ENCODE measurements around the gene AKAP17A.
A peak's percentile ranks its signal among the peaks of the same experiment; 100 is the strongest.

- TF ChIP-seq TBX2 (CRISPR knock-in tag; IDR thresholded peaks at IDR 0.05; ENCODE audit: borderline replicate concordance) (no peak; the same call in 1 of the 2 replicates), NR3C1 (CRISPR knock-in tag; IDR thresholded peaks at IDR 0.05) (no peak), SRF (IDR thresholded peaks at IDR 0.05; ENCODE audit: low read depth, low read length) (no peak), ZBTB20 (CRISPR knock-in tag; IDR thresholded peaks at IDR 0.05; ENCODE audit: borderline replicate concordance, low read depth) (no peak), ZNF142 (CRISPR knock-in tag; IDR thresholded peaks at IDR 0.05) (no peak), SP1 (IDR thresholded peaks at IDR 0.05) (no peak), SP1 (CRISPR knock-in tag; IDR thresholded peaks at IDR 0.05) (no peak), YEATS4 (CRISPR knock-in tag; IDR thresholded peaks at IDR 0.05; ENCODE audit: borderline replicate concordance) (0 out of 2 replicates have a peak, but pooled peaks have one; percentile 19), POLR2A (IDR thresholded peaks at IDR 0.05; ENCODE audit: insufficient read depth in 1 of 2, low read depth in 2 of 2, low read length in 2 of 2) (no peak), MAZ (IDR thresholded peaks at IDR 0.05; ENCODE audit: borderline replicate concordance, low read depth, low read length) (peak; percentile 11; the same call in 1 of the 2 replicates), MAZ (CRISPR knock-in tag; IDR thresholded peaks at IDR 0.05; ENCODE audit: low read depth) (no peak), HNRNPLL (IDR thresholded peaks at IDR 0.05; ENCODE audit: low read depth, low read length, poor library complexity, severe bottlenecking) (no peak)
- TF ChIP-seq, protein P1, sequence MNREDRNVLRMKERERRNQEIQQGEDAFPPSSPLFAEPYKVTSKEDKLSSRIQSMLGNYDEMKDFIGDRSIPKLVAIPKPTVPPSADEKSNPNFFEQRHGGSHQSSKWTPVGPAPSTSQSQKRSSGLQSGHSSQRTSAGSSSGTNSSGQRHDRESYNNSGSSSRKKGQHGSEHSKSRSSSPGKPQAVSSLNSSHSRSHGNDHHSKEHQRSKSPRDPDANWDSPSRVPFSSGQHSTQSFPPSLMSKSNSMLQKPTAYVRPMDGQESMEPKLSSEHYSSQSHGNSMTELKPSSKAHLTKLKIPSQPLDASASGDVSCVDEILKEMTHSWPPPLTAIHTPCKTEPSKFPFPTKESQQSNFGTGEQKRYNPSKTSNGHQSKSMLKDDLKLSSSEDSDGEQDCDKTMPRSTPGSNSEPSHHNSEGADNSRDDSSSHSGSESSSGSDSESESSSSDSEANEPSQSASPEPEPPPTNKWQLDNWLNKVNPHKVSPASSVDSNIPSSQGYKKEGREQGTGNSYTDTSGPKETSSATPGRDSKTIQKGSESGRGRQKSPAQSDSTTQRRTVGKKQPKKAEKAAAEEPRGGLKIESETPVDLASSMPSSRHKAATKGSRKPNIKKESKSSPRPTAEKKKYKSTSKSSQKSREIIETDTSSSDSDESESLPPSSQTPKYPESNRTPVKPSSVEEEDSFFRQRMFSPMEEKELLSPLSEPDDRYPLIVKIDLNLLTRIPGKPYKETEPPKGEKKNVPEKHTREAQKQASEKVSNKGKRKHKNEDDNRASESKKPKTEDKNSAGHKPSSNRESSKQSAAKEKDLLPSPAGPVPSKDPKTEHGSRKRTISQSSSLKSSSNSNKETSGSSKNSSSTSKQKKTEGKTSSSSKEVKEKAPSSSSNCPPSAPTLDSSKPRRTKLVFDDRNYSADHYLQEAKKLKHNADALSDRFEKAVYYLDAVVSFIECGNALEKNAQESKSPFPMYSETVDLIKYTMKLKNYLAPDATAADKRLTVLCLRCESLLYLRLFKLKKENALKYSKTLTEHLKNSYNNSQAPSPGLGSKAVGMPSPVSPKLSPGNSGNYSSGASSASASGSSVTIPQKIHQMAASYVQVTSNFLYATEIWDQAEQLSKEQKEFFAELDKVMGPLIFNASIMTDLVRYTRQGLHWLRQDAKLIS (CRISPR knock-in tag; IDR thresholded peaks at IDR 0.05), result no peak
- TF ChIP-seq, protein P2, sequence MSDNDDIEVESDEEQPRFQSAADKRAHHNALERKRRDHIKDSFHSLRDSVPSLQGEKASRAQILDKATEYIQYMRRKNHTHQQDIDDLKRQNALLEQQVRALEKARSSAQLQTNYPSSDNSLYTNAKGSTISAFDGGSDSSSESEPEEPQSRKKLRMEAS (IDR thresholded peaks at IDR 0.05), result no peak
These were observed 1.2 kb downstream of the AKAP17A start for GRCh38 chrX:1592470-1593142.

Measured in HepG2 (cell line).